Fibroblast of lung (primary cell): Measurements from ENCODE around the gene CDC42EP1. TPM values are rescaled to one million over a fixed set of nuclear protein-coding genes. Genes with fewer than 3 reads are reported as not detected.

Experiments
- DNase-seq, 2 donors: peaks; one replicate each; pipeline versions ENCODE4 v3.0.0 to v3.0.0-alpha.2; 2010; ENCODE audit warnings: low read depth in 2 of 2
- H2AFZ ChIP-seq: 2 replicates; pipeline ENCODE4 v1.5.1; 2012; ENCODE audit warnings: low read length, control low read depth, inconsistent platforms
- H3K27ac ChIP-seq: 2 replicates; pipeline ENCODE4 v1.5.1; 2011; ENCODE audit warnings: low read length, control low read depth; ENCODE audit not compliant: insufficient read depth
- H3K27me3 ChIP-seq: 2 replicates; pipeline ENCODE4 v1.5.1; 2011; ENCODE audit warnings: mild to moderate bottlenecking, low read length; ENCODE audit not compliant: control insufficient read depth, insufficient read depth
- H3K36me3 ChIP-seq: 2 replicates; pipeline ENCODE4 v1.5.1; 2011; ENCODE audit warnings: low read length; ENCODE audit not compliant: control insufficient read depth, insufficient read depth
- H3K4me1 ChIP-seq: 2 replicates; pipeline ENCODE4 v1.5.1; 2011; ENCODE audit warnings: low read length; ENCODE audit not compliant: control insufficient read depth, insufficient read depth; ENCODE audit errors: extremely low read depth
- H3K4me2 ChIP-seq: 2 replicates; pipeline ENCODE4 v1.5.1; 2011; ENCODE audit warnings: low read length, control low read depth; ENCODE audit not compliant: insufficient read depth; ENCODE audit errors: extremely low read depth
- H3K4me3 ChIP-seq, 4 experiments: fragments of 200-600 bp in 1 of 4; sonication (generic) in 1 of 4; replicated peaks in 1 of 4; 2 replicates each; pipeline ENCODE4 v1.5.1; 2011 to 2016; ENCODE audit warnings: low read length in 4 of 4, low read depth in 3 of 4, mild to moderate bottlenecking in 3 of 4, control low read depth in 2 of 4, inconsistent platforms in 1 of 4, mixed read lengths in 1 of 4; ENCODE audit not compliant: insufficient read depth in 1 of 4; ENCODE audit errors: control extremely low read depth in 1 of 4
- H3K79me2 ChIP-seq: 2 replicates; pipeline ENCODE4 v1.5.1; 2012; ENCODE audit warnings: mild to moderate bottlenecking, low read length, inconsistent platforms; ENCODE audit not compliant: control insufficient read depth, insufficient read depth
- H3K9ac ChIP-seq: 2 replicates; pipeline ENCODE4 v1.5.1; 2011; ENCODE audit warnings: mild to moderate bottlenecking, low read length, control low read depth; ENCODE audit not compliant: insufficient read depth
- H3K9me3 ChIP-seq: 2 replicates; pipeline ENCODE4 v1.5.1; 2012; ENCODE audit warnings: low read depth, low read length; ENCODE audit not compliant: control insufficient read depth, insufficient read depth
- H4K20me1 ChIP-seq: 2 replicates; pipeline ENCODE4 v1.5.1; 2011; ENCODE audit warnings: low read length; ENCODE audit not compliant: control insufficient read depth, insufficient read depth; ENCODE audit errors: extremely low read depth
- EZH2 ChIP-seq: IDR thresholded peaks from 2 replicates; pipeline ENCODE4 v1.5.1; 2012; ENCODE audit warnings: low read length, control low read depth, mild to moderate bottlenecking; ENCODE audit errors: missing control alignments
- polyA plus RNA-seq, 2 donors: library from polyadenylated mRNA; depleted of rRNA in 1 of 2; stranded (reverse) in 1 of 2; unstranded in 1 of 2; fragments of >200 nt; gene quantifications; 2 replicates each; pipeline ENCODE4 v1.2.1, GENCODE V29; 2011 to 2012; ENCODE audit warnings: missing spikeins in 1 of 2
- total RNA-seq: library from RNA; depleted of rRNA; stranded (reverse); fragments of >200 nt; gene quantifications from 2 replicates; pipeline ENCODE4 v1.2.1, GENCODE V29; 2014
- TF ChIP-seq, protein P1 (sequence below), 2 donors: IDR thresholded peaks in 1 of 2; conservative IDR thresholded peaks in 1 of 2; 1 replicate in 1 of 2; 2 replicates in 1 of 2; pipeline ENCODE4 v1.5.1; 2011 to 2012; ENCODE audit warnings: low read length in 2 of 2, control low read depth in 1 of 2, inconsistent platforms in 1 of 2, low read depth in 1 of 2, mild to moderate bottlenecking in 1 of 2

The CDC42EP1 gene
- total and polyA plus RNA-seq, 2 donors (not counting 1 experiment from before 2014, with no cell fraction given) = 10.4 to 17.2 TPM

DNA sequence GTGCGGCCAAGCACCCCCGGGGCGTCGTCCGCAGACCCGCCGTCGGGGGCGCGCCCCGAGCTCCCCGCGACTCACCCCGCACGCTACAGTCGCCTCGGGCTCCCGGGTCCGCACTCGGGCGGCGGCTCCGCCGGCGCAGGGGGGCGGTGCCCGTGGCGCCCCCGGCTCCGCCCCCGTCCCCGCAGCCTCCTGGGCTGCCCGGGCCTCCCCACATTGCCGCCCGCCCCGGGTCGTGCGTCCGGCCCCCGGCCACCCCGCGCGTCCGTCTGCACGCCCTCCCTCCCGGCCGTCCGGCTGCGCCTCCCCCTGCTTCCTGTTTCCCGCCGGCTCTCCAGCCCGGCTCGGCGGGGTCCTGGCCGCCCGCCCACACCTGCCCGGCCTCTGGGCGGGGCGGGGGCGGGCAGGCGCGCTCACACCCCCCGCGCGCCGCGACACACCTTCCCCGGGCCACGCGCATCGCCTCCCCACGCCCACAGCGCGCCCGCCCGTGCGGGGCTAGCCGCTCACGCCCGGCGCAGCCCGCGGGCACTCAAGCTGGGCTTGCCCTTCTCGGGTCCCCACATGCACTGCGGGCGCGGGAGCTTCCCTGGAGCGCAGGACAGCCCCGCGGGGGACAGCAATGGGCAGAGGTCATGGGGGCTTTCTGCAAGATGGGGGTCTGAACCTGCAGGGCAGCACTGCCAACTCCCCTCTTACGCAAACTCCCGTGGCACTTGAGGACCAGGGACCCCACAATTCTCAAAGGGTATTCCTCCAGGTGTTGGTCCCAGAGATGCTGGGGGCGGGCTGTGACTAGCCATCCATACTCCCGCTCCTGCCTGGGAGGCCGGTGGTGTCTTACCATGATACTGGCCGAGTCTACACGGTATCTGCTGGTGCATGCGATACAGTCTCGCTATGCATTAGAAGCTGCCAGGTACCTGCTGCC lies 40.7 kb upstream of the CDC42EP1 start, which contains the start of gene CARD10:
TSS of gene CARD10 (minus strand) at position 148 of the 928 bp plus-strand sequence. CDS start 215 bp downstream, outside the sequence.
- no peaks in the 10 kb centered on the region for H3K27me3 ChIP-seq
- H4K20me1 ChIP-seq = no peaks in the 10 kb centered on the region
- DNase-seq = peak in 1 of 2 donors; percentile 19
- peak within 1 kb of the TSS; percentile 77 for H3K4me2 ChIP-seq
- TF ChIP-seq, protein P1, sequence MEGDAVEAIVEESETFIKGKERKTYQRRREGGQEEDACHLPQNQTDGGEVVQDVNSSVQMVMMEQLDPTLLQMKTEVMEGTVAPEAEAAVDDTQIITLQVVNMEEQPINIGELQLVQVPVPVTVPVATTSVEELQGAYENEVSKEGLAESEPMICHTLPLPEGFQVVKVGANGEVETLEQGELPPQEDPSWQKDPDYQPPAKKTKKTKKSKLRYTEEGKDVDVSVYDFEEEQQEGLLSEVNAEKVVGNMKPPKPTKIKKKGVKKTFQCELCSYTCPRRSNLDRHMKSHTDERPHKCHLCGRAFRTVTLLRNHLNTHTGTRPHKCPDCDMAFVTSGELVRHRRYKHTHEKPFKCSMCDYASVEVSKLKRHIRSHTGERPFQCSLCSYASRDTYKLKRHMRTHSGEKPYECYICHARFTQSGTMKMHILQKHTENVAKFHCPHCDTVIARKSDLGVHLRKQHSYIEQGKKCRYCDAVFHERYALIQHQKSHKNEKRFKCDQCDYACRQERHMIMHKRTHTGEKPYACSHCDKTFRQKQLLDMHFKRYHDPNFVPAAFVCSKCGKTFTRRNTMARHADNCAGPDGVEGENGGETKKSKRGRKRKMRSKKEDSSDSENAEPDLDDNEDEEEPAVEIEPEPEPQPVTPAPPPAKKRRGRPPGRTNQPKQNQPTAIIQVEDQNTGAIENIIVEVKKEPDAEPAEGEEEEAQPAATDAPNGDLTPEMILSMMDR (conservative IDR thresholded peaks at IDR 0.05 in 1 of 2, IDR thresholded peaks at IDR 0.05 in 1 of 2; ENCODE audit: low read depth in 1 of 2, low read length in 2 of 2) = no peak
- no peak for TF ChIP-seq EZH2
- H3K79me2 ChIP-seq = no peaks in the 10 kb centered on the region
- H3K4me1 ChIP-seq = peaks cover 4% of the 10 kb centered on the region
- no peak within 1 kb of the TSS for H3K27ac ChIP-seq
- H2AFZ ChIP-seq = peak within 1 kb of the TSS; percentile 75
- H3K9ac ChIP-seq = peak within 1 kb of the TSS; percentile 57
- peaks cover 2% of the 10 kb centered on the region for H3K36me3 ChIP-seq
- peak within 1 kb of the TSS; percentile 27 to 62 (median 56) for H3K4me3 ChIP-seq
- H3K9me3 ChIP-seq = no peaks in the 10 kb centered on the region

DNA sequence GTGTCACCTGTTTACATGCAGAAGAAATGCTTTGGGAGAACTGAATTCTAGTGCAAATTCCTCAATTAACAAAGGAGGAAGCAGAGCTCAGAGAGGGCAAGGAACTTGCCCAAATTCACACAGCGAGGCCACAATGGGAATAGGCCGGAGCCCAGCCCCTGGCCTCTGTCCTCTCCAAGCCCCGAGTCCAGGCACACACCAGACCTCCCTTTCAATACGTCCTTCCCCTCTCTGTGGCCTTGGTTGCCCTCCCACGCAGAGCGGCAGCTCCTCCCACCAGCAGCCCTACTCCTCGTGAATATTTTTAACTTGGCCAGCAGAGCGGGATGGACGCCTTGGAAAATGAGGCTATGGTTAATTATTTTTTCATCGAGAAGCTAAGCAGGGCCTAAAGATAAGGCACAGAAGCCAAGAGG lies 39.5 kb upstream of the CDC42EP1 start:
- peaks cover 16% of the 10 kb centered on the region for H3K4me1 ChIP-seq
- no peaks in the 10 kb centered on the region for H3K36me3 ChIP-seq
- H3K27ac ChIP-seq = no peak overlapping the region
- H2AFZ ChIP-seq = no peak overlapping the region
- no peaks in the 10 kb centered on the region for H3K79me2 ChIP-seq
- no peaks in the 10 kb centered on the region for H3K9me3 ChIP-seq
- H3K9ac ChIP-seq = no peak overlapping the region
- H3K4me2 ChIP-seq = no peak overlapping the region
- no peaks in the 10 kb centered on the region for H3K27me3 ChIP-seq
- TF ChIP-seq EZH2 = no peak
- TF ChIP-seq, protein P1 (conservative IDR thresholded peaks at IDR 0.05 in 1 of 2, IDR thresholded peaks at IDR 0.05 in 1 of 2; ENCODE audit: low read depth in 1 of 2, low read length in 2 of 2) = no peak
- no peak overlapping the region for H3K4me3 ChIP-seq
- no peaks in the 10 kb centered on the region for H4K20me1 ChIP-seq
- DNase-seq = no peak

DNA sequence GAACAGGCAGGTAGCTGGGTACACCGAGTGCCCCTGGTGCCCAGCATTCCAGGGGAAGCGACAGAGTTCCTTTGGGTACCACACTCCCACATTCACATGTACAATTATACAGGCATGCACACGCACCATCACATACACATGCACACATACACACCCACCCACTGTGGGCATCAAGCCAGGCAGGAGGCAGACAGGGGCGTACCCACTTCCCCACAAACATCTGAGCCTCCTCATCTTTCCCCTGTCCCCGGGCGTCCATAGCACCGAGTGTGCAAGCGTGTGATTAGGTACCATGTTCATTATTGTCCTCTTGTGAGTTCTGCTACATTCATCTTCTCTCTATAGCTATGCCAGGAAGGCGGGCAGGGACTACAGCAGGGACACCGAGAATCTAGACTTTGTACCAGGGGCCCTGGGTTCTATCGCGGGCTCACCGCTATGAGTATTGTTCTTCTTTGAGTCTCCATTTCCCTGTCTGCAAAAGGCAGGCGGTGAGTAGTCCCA lies 39.0 kb upstream of the CDC42EP1 start:
- Histone ChIP-seq H3K4me2 (no peak overlapping the region), H3K79me2 (no peaks in the 10 kb centered on the region), H2AFZ (no peak overlapping the region), H3K4me3 (no peak overlapping the region), H4K20me1 (no peaks in the 10 kb centered on the region), H3K27ac (no peak overlapping the region), H3K27me3 (no peaks in the 10 kb centered on the region), H3K9ac (no peak overlapping the region), H3K36me3 (no peaks in the 10 kb centered on the region), H3K9me3 (no peaks in the 10 kb centered on the region), H3K4me1 (peaks cover 18% of the 10 kb centered on the region)
- DNase-seq = no peak
- TF ChIP-seq, protein P1 (conservative IDR thresholded peaks at IDR 0.05 in 1 of 2, IDR thresholded peaks at IDR 0.05 in 1 of 2; ENCODE audit: low read depth in 1 of 2, low read length in 2 of 2) = no peak
- TF ChIP-seq EZH2 = no peak
